Measurements from ENCODE around the gene LIN52. TPM values are rescaled to one million over a fixed set of nuclear protein-coding genes. Genes with fewer than 3 reads are reported as not detected.

The LIN52 gene
- total and polyA plus RNA-seq, 4 donors: 3.8 to 9.9 (median 5.3) TPM

DNA sequence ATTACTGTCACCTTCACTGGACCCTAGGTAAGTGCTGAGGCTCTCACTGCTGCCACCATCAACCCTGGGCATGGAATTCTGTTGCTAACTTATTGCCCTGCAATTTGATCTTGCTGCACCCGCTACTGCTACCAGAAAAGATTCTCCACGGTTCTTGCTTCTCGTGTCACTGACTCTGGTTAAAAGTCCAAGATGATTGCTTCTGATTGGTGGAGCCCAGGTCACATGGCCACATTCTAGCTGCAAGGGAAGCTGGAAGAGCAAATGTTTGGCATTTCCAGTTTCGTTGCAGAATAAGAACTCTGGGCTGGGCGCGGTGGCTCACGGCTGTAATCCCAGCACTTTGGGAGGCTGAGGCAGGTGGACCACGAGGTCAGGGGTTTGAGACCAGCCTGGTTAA, 147.0 kb downstream of the LIN52 start:
- Histone ChIP-seq H3K4me3 (ENCODE audit: low read depth in 1 of 3, low read length in 3 of 3) (no peak overlapping the region), H3K36me3 (ENCODE audit: control insufficient read depth in 4 of 4, insufficient read depth in 3 of 4, low read depth in 1 of 4, low read length in 3 of 4) (no peaks in the 10 kb centered on the region), H3K9ac (ENCODE audit: low read depth in 1 of 2, low read length in 2 of 2) (no peak overlapping the region), H3K27ac (ENCODE audit: low read depth in 1 of 2, low read length in 2 of 2) (no peak overlapping the region), H3K9me3 (ENCODE audit: control insufficient read depth in 4 of 4, low read length in 3 of 4) (peaks cover 3 to 5% (median 4%) of the 10 kb centered on the region in 4 donors), H3K4me1 (ENCODE audit: control insufficient read depth in 4 of 4, insufficient read depth in 4 of 4, low read length in 3 of 4) (no peaks in the 10 kb centered on the region), H3K27me3 (ENCODE audit: control insufficient read depth in 4 of 4, insufficient read depth in 4 of 4, low read length in 3 of 4) (peaks cover 0 to 4% (median 0%) of the 10 kb centered on the region in 4 donors)
- 82% methylated on average over 8 of the region's 8 CpGs for WGBS
- DNase-seq (ENCODE audit: low spot score): no peak
- TF ChIP-seq RAD21 (IDR thresholded peaks at IDR 0.05): no peak
- no peak for TF ChIP-seq NR2F2 (IDR thresholded peaks at IDR 0.05)
- no peak for TF ChIP-seq HNF4A (conservative IDR thresholded peaks at IDR 0.05)
- no peak for TF ChIP-seq HNF4G (IDR thresholded peaks at IDR 0.05)
- TF ChIP-seq TAF1 (conservative IDR thresholded peaks at IDR 0.05): no peak
- TF ChIP-seq EGR1 (IDR thresholded peaks at IDR 0.05; ENCODE audit: low read depth in 2 of 2): no peak
- TF ChIP-seq, protein P1, sequence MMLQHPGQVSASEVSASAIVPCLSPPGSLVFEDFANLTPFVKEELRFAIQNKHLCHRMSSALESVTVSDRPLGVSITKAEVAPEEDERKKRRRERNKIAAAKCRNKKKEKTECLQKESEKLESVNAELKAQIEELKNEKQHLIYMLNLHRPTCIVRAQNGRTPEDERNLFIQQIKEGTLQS (IDR thresholded peaks at IDR 0.05): no peak
- no peak for TF ChIP-seq FOXA1 (IDR thresholded peaks at IDR 0.05)
- TF ChIP-seq SP1 (IDR thresholded peaks at IDR 0.05): no peak
- no peak for TF ChIP-seq FOXA2 (IDR thresholded peaks at IDR 0.05)
- no peak for TF ChIP-seq YY1 (IDR thresholded peaks at IDR 0.05)
- TF ChIP-seq, protein P2, sequence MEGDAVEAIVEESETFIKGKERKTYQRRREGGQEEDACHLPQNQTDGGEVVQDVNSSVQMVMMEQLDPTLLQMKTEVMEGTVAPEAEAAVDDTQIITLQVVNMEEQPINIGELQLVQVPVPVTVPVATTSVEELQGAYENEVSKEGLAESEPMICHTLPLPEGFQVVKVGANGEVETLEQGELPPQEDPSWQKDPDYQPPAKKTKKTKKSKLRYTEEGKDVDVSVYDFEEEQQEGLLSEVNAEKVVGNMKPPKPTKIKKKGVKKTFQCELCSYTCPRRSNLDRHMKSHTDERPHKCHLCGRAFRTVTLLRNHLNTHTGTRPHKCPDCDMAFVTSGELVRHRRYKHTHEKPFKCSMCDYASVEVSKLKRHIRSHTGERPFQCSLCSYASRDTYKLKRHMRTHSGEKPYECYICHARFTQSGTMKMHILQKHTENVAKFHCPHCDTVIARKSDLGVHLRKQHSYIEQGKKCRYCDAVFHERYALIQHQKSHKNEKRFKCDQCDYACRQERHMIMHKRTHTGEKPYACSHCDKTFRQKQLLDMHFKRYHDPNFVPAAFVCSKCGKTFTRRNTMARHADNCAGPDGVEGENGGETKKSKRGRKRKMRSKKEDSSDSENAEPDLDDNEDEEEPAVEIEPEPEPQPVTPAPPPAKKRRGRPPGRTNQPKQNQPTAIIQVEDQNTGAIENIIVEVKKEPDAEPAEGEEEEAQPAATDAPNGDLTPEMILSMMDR (IDR thresholded peaks at IDR 0.05; ENCODE audit: low read depth, low read length, missing input control): no peak
- TF ChIP-seq GABPA (IDR thresholded peaks at IDR 0.05 in 1 of 2, conservative IDR thresholded peaks at IDR 0.05 in 1 of 2): no peak
- no peak for TF ChIP-seq JUND (IDR thresholded peaks at IDR 0.05)

DNA sequence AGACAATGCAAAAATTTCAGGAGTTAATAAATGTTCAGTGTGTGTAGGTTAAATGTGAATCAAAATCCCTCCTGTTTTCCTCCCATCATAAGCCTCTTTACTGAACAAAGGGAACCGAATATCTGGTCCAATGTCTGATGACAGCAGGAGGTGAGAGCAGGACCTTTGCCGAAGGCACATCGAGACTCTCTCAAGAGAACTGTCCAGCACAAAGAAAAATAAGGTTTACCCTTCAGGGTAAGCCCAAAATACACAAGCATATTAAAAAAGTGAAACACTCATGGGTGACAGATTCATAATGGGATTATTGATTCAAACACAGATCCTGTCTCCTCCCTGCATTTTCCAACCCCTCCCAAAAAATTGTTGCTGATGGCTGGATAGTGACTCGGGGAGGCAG, 150.3 kb downstream of the LIN52 start:
- Histone ChIP-seq H3K4me3 (ENCODE audit: low read depth in 1 of 3, low read length in 3 of 3) (no peak overlapping the region), H3K4me1 (ENCODE audit: control insufficient read depth in 4 of 4, insufficient read depth in 4 of 4, low read length in 3 of 4) (peaks cover 0 to 5% (median 2%) of the 10 kb centered on the region in 4 donors), H3K36me3 (ENCODE audit: control insufficient read depth in 4 of 4, insufficient read depth in 3 of 4, low read depth in 1 of 4, low read length in 3 of 4) (no peaks in the 10 kb centered on the region), H3K27me3 (ENCODE audit: control insufficient read depth in 4 of 4, insufficient read depth in 4 of 4, low read length in 3 of 4) (peaks cover 0 to 18% (median 4%) of the 10 kb centered on the region in 4 donors), H3K9ac (ENCODE audit: low read depth in 1 of 2, low read length in 2 of 2) (no peak overlapping the region), H3K27ac (ENCODE audit: low read depth in 1 of 2, low read length in 2 of 2) (no peak overlapping the region), H3K9me3 (ENCODE audit: control insufficient read depth in 4 of 4, low read length in 3 of 4) (peaks cover 3 to 5% (median 4%) of the 10 kb centered on the region in 4 donors)
- no peak for DNase-seq (ENCODE audit: low spot score)
- no peak for TF ChIP-seq GABPA (IDR thresholded peaks at IDR 0.05 in 1 of 2, conservative IDR thresholded peaks at IDR 0.05 in 1 of 2)
- TF ChIP-seq, protein P3, sequence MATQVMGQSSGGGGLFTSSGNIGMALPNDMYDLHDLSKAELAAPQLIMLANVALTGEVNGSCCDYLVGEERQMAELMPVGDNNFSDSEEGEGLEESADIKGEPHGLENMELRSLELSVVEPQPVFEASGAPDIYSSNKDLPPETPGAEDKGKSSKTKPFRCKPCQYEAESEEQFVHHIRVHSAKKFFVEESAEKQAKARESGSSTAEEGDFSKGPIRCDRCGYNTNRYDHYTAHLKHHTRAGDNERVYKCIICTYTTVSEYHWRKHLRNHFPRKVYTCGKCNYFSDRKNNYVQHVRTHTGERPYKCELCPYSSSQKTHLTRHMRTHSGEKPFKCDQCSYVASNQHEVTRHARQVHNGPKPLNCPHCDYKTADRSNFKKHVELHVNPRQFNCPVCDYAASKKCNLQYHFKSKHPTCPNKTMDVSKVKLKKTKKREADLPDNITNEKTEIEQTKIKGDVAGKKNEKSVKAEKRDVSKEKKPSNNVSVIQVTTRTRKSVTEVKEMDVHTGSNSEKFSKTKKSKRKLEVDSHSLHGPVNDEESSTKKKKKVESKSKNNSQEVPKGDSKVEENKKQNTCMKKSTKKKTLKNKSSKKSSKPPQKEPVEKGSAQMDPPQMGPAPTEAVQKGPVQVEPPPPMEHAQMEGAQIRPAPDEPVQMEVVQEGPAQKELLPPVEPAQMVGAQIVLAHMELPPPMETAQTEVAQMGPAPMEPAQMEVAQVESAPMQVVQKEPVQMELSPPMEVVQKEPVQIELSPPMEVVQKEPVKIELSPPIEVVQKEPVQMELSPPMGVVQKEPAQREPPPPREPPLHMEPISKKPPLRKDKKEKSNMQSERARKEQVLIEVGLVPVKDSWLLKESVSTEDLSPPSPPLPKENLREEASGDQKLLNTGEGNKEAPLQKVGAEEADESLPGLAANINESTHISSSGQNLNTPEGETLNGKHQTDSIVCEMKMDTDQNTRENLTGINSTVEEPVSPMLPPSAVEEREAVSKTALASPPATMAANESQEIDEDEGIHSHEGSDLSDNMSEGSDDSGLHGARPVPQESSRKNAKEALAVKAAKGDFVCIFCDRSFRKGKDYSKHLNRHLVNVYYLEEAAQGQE (IDR thresholded peaks at IDR 0.05): no peak
- TF ChIP-seq RXRA (IDR thresholded peaks at IDR 0.05): no peak
- no peak for TF ChIP-seq TAF1 (conservative IDR thresholded peaks at IDR 0.05)
- TF ChIP-seq, protein P4, sequence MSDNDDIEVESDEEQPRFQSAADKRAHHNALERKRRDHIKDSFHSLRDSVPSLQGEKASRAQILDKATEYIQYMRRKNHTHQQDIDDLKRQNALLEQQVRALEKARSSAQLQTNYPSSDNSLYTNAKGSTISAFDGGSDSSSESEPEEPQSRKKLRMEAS (IDR thresholded peaks at IDR 0.05): no peak
- no peak for TF ChIP-seq EGR1 (IDR thresholded peaks at IDR 0.05; ENCODE audit: low read depth in 2 of 2)
- no peak for TF ChIP-seq YY1 (IDR thresholded peaks at IDR 0.05)
- TF ChIP-seq FOXA2 (IDR thresholded peaks at IDR 0.05): no peak
- no peak for TF ChIP-seq FOXA1 (IDR thresholded peaks at IDR 0.05)
- TF ChIP-seq HNF4G (IDR thresholded peaks at IDR 0.05): no peak
- TF ChIP-seq NR2F2 (IDR thresholded peaks at IDR 0.05): no peak
- TF ChIP-seq JUND (IDR thresholded peaks at IDR 0.05): no peak
- TF ChIP-seq RAD21 (IDR thresholded peaks at IDR 0.05): no peak
- TF ChIP-seq, protein P2 (IDR thresholded peaks at IDR 0.05; ENCODE audit: low read depth, low read length, missing input control): no peak
- TF ChIP-seq, protein P1 (IDR thresholded peaks at IDR 0.05): no peak
- TF ChIP-seq HNF4A (conservative IDR thresholded peaks at IDR 0.05): no peak
- TF ChIP-seq, protein P5, sequence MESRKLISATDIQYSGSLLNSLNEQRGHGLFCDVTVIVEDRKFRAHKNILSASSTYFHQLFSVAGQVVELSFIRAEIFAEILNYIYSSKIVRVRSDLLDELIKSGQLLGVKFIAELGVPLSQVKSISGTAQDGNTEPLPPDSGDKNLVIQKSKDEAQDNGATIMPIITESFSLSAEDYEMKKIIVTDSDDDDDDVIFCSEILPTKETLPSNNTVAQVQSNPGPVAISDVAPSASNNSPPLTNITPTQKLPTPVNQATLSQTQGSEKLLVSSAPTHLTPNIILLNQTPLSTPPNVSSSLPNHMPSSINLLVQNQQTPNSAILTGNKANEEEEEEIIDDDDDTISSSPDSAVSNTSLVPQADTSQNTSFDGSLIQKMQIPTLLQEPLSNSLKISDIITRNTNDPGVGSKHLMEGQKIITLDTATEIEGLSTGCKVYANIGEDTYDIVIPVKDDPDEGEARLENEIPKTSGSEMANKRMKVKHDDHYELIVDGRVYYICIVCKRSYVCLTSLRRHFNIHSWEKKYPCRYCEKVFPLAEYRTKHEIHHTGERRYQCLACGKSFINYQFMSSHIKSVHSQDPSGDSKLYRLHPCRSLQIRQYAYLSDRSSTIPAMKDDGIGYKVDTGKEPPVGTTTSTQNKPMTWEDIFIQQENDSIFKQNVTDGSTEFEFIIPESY (IDR thresholded peaks at IDR 0.05): no peak
- no peak for TF ChIP-seq SP1 (IDR thresholded peaks at IDR 0.05)
- WGBS: 74% methylated on average over 4 of the region's 4 CpGs

All from liver (tissue), 9 donors.